Endothelial cell of umbilical vein (primary cell): ENCODE data around the gene ZDHHC19. TPM values are rescaled to one million over a fixed set of nuclear protein-coding genes. Genes with fewer than 3 reads are reported as not detected.

Source experiments
- BruUV-seq: library from RNA; stranded (reverse); fragments of 400-500 nt; replicated peaks from 2 replicates; lab custom pipeline; 2021; lab: Mats Ljungman, UMichigan
- CTCF ChIA-PET: fragments of 300-600, 350-600 bp; sonication (Branson Sonifier 250); formaldehyde crosslinking; loops from one replicate; lab custom pipeline; 2021; ENCODE audit warnings: antibody characterized with exemption, inconsistent platforms; lab: Charles Lee
- POLR2A ChIA-PET: fragments of 300-600, 350-600 bp; sonication (Branson Sonifier 250); formaldehyde crosslinking; loops from one replicate; lab custom pipeline; 2021; ENCODE audit warnings: antibody characterized with exemption, inconsistent platforms; lab: Charles Lee
- DNase-seq: peaks from one replicate; pipeline ENCODE4 v3.0.0-alpha.2; 2011; ENCODE audit warnings: low read depth, low spot score
- FAIRE-seq: peaks from 2 replicates; lab custom pipeline; 2011; peaks lifted over from hg19 to GRCh38; lab: Jason Lieb, UNC
- H2AFZ ChIP-seq: 2 replicates; pipeline ENCODE4 v1.6.0; 2012; ENCODE audit warnings: low read depth, low read length, control low read depth, inconsistent platforms
- H3K27ac ChIP-seq: 2 replicates; pipeline ENCODE4 v1.5.1; 2011; ENCODE audit warnings: low read depth, mild to moderate bottlenecking, control low read depth, low read length, moderate library complexity; ENCODE audit not compliant: insufficient read depth
- H3K27me3 ChIP-seq, 2 experiments: 2 replicates each; pipeline versions ENCODE4 v1.6.0 to v1.6.1; 2011; ENCODE audit warnings: low read length in 2 of 2, mixed read lengths in 1 of 2; ENCODE audit not compliant: control insufficient read depth in 2 of 2, insufficient read depth in 2 of 2
- H3K36me3 ChIP-seq, 2 experiments: 2 replicates in 1 of 2; 3 replicates in 1 of 2; pipeline ENCODE4 v1.5.1; 2011; ENCODE audit warnings: low read length in 2 of 2, mild to moderate bottlenecking in 1 of 2, moderate library complexity in 1 of 2; ENCODE audit not compliant: control insufficient read depth in 2 of 2, insufficient read depth in 2 of 2; ENCODE audit errors: extremely low read depth in 1 of 2
- H3K4me1 ChIP-seq: 3 replicates; pipeline ENCODE4 v1.5.1; 2011; ENCODE audit warnings: mild to moderate bottlenecking, low read length; ENCODE audit not compliant: control insufficient read depth, insufficient read depth; ENCODE audit errors: extremely low read depth
- H3K4me2 ChIP-seq: 2 replicates; pipeline ENCODE4 v1.6.1; 2011; ENCODE audit warnings: low read length, control low read depth, mixed read lengths; ENCODE audit not compliant: insufficient read depth
- H3K4me3 ChIP-seq, 3 experiments: fragments of 200-600 bp in 1 of 3; sonication (generic), shearing (Covaris generic) in 1 of 3; replicated peaks in 1 of 3; 2 replicates each; pipeline ENCODE4 v1.5.1; 2011 to 2016; ENCODE audit warnings: control low read depth in 3 of 3, low read length in 3 of 3, mild to moderate bottlenecking in 2 of 3, inconsistent platforms in 1 of 3, low read depth in 1 of 3, moderate library complexity in 1 of 3; ENCODE audit not compliant: insufficient read depth in 1 of 3
- H3K79me2 ChIP-seq: 2 replicates; pipeline ENCODE4 v1.6.0; 2012; ENCODE audit warnings: low read length, inconsistent platforms; ENCODE audit not compliant: control insufficient read depth, insufficient read depth
- H3K9ac ChIP-seq: replicated peaks from 2 replicates; pipeline ENCODE3; 2011; ENCODE audit warnings: low read length, control low read depth; ENCODE audit not compliant: insufficient read depth; ENCODE audit errors: extremely low read depth
- H3K9me1 ChIP-seq: replicated peaks from 3 replicates; pipeline ENCODE4 v1.6.0; 2011; ENCODE audit warnings: mild to moderate bottlenecking, low read length; ENCODE audit not compliant: control insufficient read depth, insufficient read depth; ENCODE audit errors: extremely low read depth
- H3K9me3 ChIP-seq: replicated peaks from 2 replicates; pipeline ENCODE4 v1.5.1; 2012; ENCODE audit warnings: low read length, inconsistent platforms; ENCODE audit not compliant: control insufficient read depth, insufficient read depth
- H4K20me1 ChIP-seq: replicated peaks from 2 replicates; pipeline ENCODE3; 2011; ENCODE audit warnings: mild to moderate bottlenecking, low read length; ENCODE audit not compliant: control insufficient read depth, insufficient read depth; ENCODE audit errors: extremely low read depth
- POLR2AphosphoS5 ChIP-seq: IDR thresholded peaks from 2 replicates; pipeline ENCODE4 v1.6.1; 2012; ENCODE audit warnings: low read depth, mild to moderate bottlenecking, control low read depth, low read length, moderate library complexity; ENCODE audit not compliant: insufficient read depth
- dilution Hi-C: fragments of 300-500 bp; cut with MboI; formaldehyde crosslinking; loops from one replicate; pipeline ENCODE4 v1.15.0; 2019; ENCODE audit warnings: low sequenced_read_pairs; ENCODE audit not compliant: extremely low pct_ligation_motif_present
- intact Hi-C: fragments of 100-400 bp; cut with micrococcal nuclease; formaldehyde crosslinking; loops from one replicate; pipeline ENCODE4 v1.10.0; 2022
- polyA plus RNA-seq, 4 experiments: library from polyadenylated mRNA; depleted of rRNA in 3 of 4; stranded (reverse) in 3 of 4; unstranded in 1 of 4; fragments of >200 nt; gene quantifications; 2 replicates each; pipeline versions ENCODE4 v1.2.1 to v1.2.3, GENCODE V29; 2011 to 2012; ENCODE audit warnings: missing spikeins in 1 of 4
- small RNA-seq: library from RNA; depleted of rRNA; stranded (forward); fragments of <200 nt; gene quantifications from one replicate; pipeline ENCODE3, GENCODE V24; 2012; ENCODE audit warnings: low replicate concordance, low read depth; ENCODE audit not compliant: insufficient read depth, insufficient read length
- total RNA-seq: library from RNA; stranded (reverse); gene quantifications from 2 replicates; pipeline ENCODE4 v1.2.3, GENCODE V29; 2021

The ZDHHC19 gene
- total and polyA plus RNA-seq, 2 donors (not counting 3 experiments of a cell fraction or from before 2014, with no cell fraction given), result not detected

- H3K4me2 ChIP-seq, result no peak overlapping the region
- H3K36me3 ChIP-seq, result no peaks in the 10 kb centered on the region
- no peak for DNase-seq
- H3K9ac ChIP-seq, result no peak overlapping the region
- intact Hi-C loops, result no loop called here
- POLR2A ChIA-PET, result no interaction called here
- H4K20me1 ChIP-seq, result no peaks in the 10 kb centered on the region
- H3K4me3 ChIP-seq, result no peak overlapping the region
- no peak for TF ChIP-seq POLR2AphosphoS5
- no peak for FAIRE-seq
- CTCF ChIA-PET, result no interaction called here
- H2AFZ ChIP-seq, result no peak overlapping the region
- H3K9me1 ChIP-seq, result no peaks in the 10 kb centered on the region
- no peaks in the 10 kb centered on the region for H3K4me1 ChIP-seq
- H3K27me3 ChIP-seq, result no peaks in the 10 kb centered on the region
- dilution Hi-C loops, result no loop called here
- no peaks in the 10 kb centered on the region for H3K79me2 ChIP-seq
- no peaks in the 10 kb centered on the region for H3K9me3 ChIP-seq
- no peak overlapping the region for H3K27ac ChIP-seq
- no TSS peak for BruUV-seq
These were observed 61.8 kb downstream of the ZDHHC19 start for GRCh38 chr3:196149375-196149774.

Small RNA genes within 50 kb of the gene (small RNA-seq; reads per million reads assigned to genes)
- not detected for gene RF00019

Other genes starting within 250 kb of the ZDHHC19 start
- 58.4 and 69.6 TPM in 2 replicates for gene TFRC, start 129.3 kb downstream of the ZDHHC19 start, total RNA-seq
- gene TFRC, start 129.3 kb downstream of the ZDHHC19 start, polyA plus RNA-seq, result 11.4 and 14.1 TPM in 2 replicates
- not detected in 2 replicates for gene SLC51A, start 5.1 kb upstream of the ZDHHC19 start, total RNA-seq
- not detected in 2 replicates for gene SLC51A, start 5.1 kb upstream of the ZDHHC19 start, polyA plus RNA-seq
- gene PCYT1A, start 76.3 kb upstream of the ZDHHC19 start, total RNA-seq, result 65.5 and 75.4 TPM in 2 replicates
- gene PCYT1A, start 76.3 kb upstream of the ZDHHC19 start, polyA plus RNA-seq, result 50.3 and 50.6 TPM in 2 replicates
- 13.9 and 14.4 TPM in 2 replicates for gene DYNLT2B, start 106.8 kb upstream of the ZDHHC19 start, total RNA-seq
- 9.2 and 11.2 TPM in 2 replicates for gene DYNLT2B, start 106.8 kb upstream of the ZDHHC19 start, polyA plus RNA-seq
- not detected in 2 replicates for gene TM4SF19, start 127.0 kb upstream of the ZDHHC19 start, total RNA-seq
- not detected in 2 replicates for gene TM4SF19, start 127.0 kb upstream of the ZDHHC19 start, polyA plus RNA-seq
- 55.1 and 57.0 TPM in 2 replicates for gene UBXN7, start 221.0 kb upstream of the ZDHHC19 start, total RNA-seq
- 8.2 and 9.9 TPM in 2 replicates for gene UBXN7, start 221.0 kb upstream of the ZDHHC19 start, polyA plus RNA-seq